ENCODE measurements around the gene RPL10A. TPM values are rescaled to one million over a fixed set of nuclear protein-coding genes. Genes with fewer than 3 reads are reported as not detected.

RPL10A gene
- total RNA-seq, 2 donors from 2014 or later: 998 to 1,213 TPM

GRCh38 chr6:35490821-35491557 is 22.8 kb downstream of the RPL10A start:
- Histone ChIP-seq H3K9ac (ENCODE audit: low read depth in 2 of 2, low read length in 2 of 2) (peak overlapping the region; percentile 13 to 34), H3K27me3 (no peaks in the 10 kb centered on the region), H3K4me3 (no peak overlapping the region), H3K36me3 (no peaks in the 10 kb centered on the region), H3K27ac (peak overlapping the region; percentile 65), H3K4me1 (peaks cover 37% of the 10 kb centered on the region), H3K9me3 (no peaks in the 10 kb centered on the region)
- intact Hi-C loops (cut with DNase I): no loop called here
- no peak for DNase-seq
- no peak for TF ChIP-seq CTCF (IDR thresholded peaks at IDR 0.05)

- no peak for TF ChIP-seq CTCF (IDR thresholded peaks at IDR 0.05)
- Histone ChIP-seq H3K4me3 (no peak overlapping the region), H3K27me3 (no peaks in the 10 kb centered on the region), H3K27ac (peak overlapping the region; percentile 34), H3K36me3 (no peaks in the 10 kb centered on the region), H3K4me1 (peaks cover 30% of the 10 kb centered on the region), H3K9ac (ENCODE audit: low read depth in 2 of 2, low read length in 2 of 2) (peak overlapping the region; percentile 14 to 53), H3K9me3 (no peaks in the 10 kb centered on the region)
- intact Hi-C loops (cut with DNase I): no loop called here
- no peak for DNase-seq
These were observed 23.5 kb downstream of the RPL10A start for GRCh38 chr6:35491558-35492257.

GRCh38 chr6:35492258-35492973 is 24.2 kb downstream of the RPL10A start:
- H3K9ac ChIP-seq (ENCODE audit: low read depth in 2 of 2, low read length in 2 of 2): peak overlapping the region; percentile 41 to 53

GRCh38 chr6:35492974-35493284 is 24.7 kb downstream of the RPL10A start:
- H3K36me3 ChIP-seq: no peaks in the 10 kb centered on the region
- DNase-seq: no peak
- H3K27me3 ChIP-seq: peaks cover 6% of the 10 kb centered on the region
- TF ChIP-seq CTCF (IDR thresholded peaks at IDR 0.05): no peak
- H3K27ac ChIP-seq: no peak overlapping the region
- H3K9me3 ChIP-seq: no peaks in the 10 kb centered on the region
- peak overlapping the region in 1 of 2 donors; percentile 65 for H3K9ac ChIP-seq (ENCODE audit: low read depth in 2 of 2, low read length in 2 of 2)
- H3K4me1 ChIP-seq: peaks cover 24% of the 10 kb centered on the region
- intact Hi-C loops (cut with DNase I): no loop called here
- no peak overlapping the region for H3K4me3 ChIP-seq

More at GRCh38 chr6:35492258-35492973, 24.2 kb downstream of the RPL10A start:
- Histone ChIP-seq H3K4me1 (peaks cover 23% of the 10 kb centered on the region), H3K9me3 (no peaks in the 10 kb centered on the region), H3K27me3 (peaks cover 2% of the 10 kb centered on the region), H3K36me3 (no peaks in the 10 kb centered on the region), H3K4me3 (no peak overlapping the region), H3K27ac (peak overlapping the region; percentile 34)
- DNase-seq: no peak
- intact Hi-C loops (cut with DNase I): no loop called here
- TF ChIP-seq CTCF (IDR thresholded peaks at IDR 0.05): no peak

- no peaks in the 10 kb centered on the region for H3K36me3 ChIP-seq
- peak overlapping the region in 1 of 2 donors; percentile 65 for H3K9ac ChIP-seq (ENCODE audit: low read depth in 2 of 2, low read length in 2 of 2)
- H3K27me3 ChIP-seq: peaks cover 6% of the 10 kb centered on the region
- H3K4me3 ChIP-seq: peak overlapping the region; percentile 11
- H3K9me3 ChIP-seq: no peaks in the 10 kb centered on the region
- peaks cover 19% of the 10 kb centered on the region for H3K4me1 ChIP-seq
- H3K27ac ChIP-seq: peak overlapping the region; percentile 47
- no peak for DNase-seq
- intact Hi-C loops (cut with DNase I): no loop called here
- TF ChIP-seq CTCF (IDR thresholded peaks at IDR 0.05): no peak
These were observed 25.2 kb downstream of the RPL10A start for GRCh38 chr6:35493307-35493983.
